Measurements from ENCODE around the gene NID1. TPM values are rescaled to one million over a fixed set of nuclear protein-coding genes. Genes with fewer than 3 reads are reported as not detected.

Gene NID1
- total and polyA plus RNA-seq, 2 of the 4 experiments (the other 2 are of a cell fraction) = 21.9 to 83.3 TPM

- intact Hi-C loops (cut with micrococcal nuclease) = no loop called here
- Histone ChIP-seq H4K5ac (ENCODE audit: low read depth, low read length) (no peak overlapping the region), H3K9ac (ENCODE audit: low read depth, low read length) (no peak overlapping the region), H3K27me3 (ENCODE audit: control insufficient read depth, insufficient read depth, low read length) (peaks cover 11% of the 10 kb centered on the region; the same call in 1 of the 2 replicates), H3K4me1 (ENCODE audit: control insufficient read depth, insufficient read depth, low read length) (peaks cover 1% of the 10 kb centered on the region; the same call in 1 of the 2 replicates), H3K36me3 (ENCODE audit: control insufficient read depth, insufficient read depth, low read length) (no peaks in the 10 kb centered on the region), H2BK20ac (ENCODE audit: low read depth, low read length) (no peak overlapping the region), H3K4me3 (ENCODE audit: insufficient read depth, low read depth, low read length) (no peak overlapping the region), H2BK5ac (ENCODE audit: low read depth, low read length, poor library complexity, severe bottlenecking) (no peak overlapping the region), H2BK15ac (ENCODE audit: low read depth, low read length) (no peak overlapping the region), H3K4me2 (ENCODE audit: low read depth, low read length) (no peak overlapping the region), H3K9me3 (ENCODE audit: control insufficient read depth, insufficient read depth, low read length) (no peaks in the 10 kb centered on the region), H2BK120ac (ENCODE audit: low read depth, low read length) (no peak overlapping the region), H3K14ac (replicated peaks; ENCODE audit: low read depth, low read length) (no peak overlapping the region), H3K9me1 (ENCODE audit: insufficient read depth, low read length) (no peaks in the 10 kb centered on the region), H2AK5ac (ENCODE audit: low read depth, low read length) (no peak overlapping the region), H4K8ac (ENCODE audit: low read depth in 2 of 2, low read length in 2 of 2) (no peak overlapping the region), H4K91ac (ENCODE audit: insufficient read depth, low read depth, low read length) (no peak overlapping the region), H3K4ac (ENCODE audit: low read depth, low read length) (no peak overlapping the region), H4K20me1 (ENCODE audit: insufficient read depth, low read length) (no peaks in the 10 kb centered on the region), H3K56ac (ENCODE audit: extremely low read depth, insufficient read depth, low read length) (no peak overlapping the region), H2AFZ (replicated peaks; ENCODE audit: low read length, poor library complexity) (no peak overlapping the region), H3K18ac (ENCODE audit: low read depth, low read length) (no peak overlapping the region), H2AK9ac (replicated peaks; ENCODE audit: low read depth, low read length, poor library complexity) (no peak overlapping the region), H3K79me1 (ENCODE audit: low read depth in 1 of 2, low read length in 2 of 2) (no peaks in the 10 kb centered on the region), H3K27ac (ENCODE audit: insufficient read depth, low read length) (no peak overlapping the region), H3K23ac (ENCODE audit: low read depth, low read length) (no peak overlapping the region)
- ChIA-PET CTCF (no interaction called here), POLR2A (ENCODE audit: unreplicated experiment) (no interaction called here)
- ATAC-seq (ENCODE audit: low read depth) = no peak
- DNase-seq = no peak
- in situ Hi-C loops (cut with MboI; ENCODE audit: low sequenced_read_pairs) = no loop called here
- no TSS peak for BruUV-seq (replicated peaks)
- WGBS, 2 experiments (ENCODE audit: extremely low coverage in 2 of 2, insufficient read length in 1 of 2) = no CpG with 5 or more reads among the region's 8 CpGs
- TF ChIP-seq FOS (IDR thresholded peaks at IDR 0.05; ENCODE audit: low read depth, low read length) = no peak
- TF ChIP-seq SMC3 (IDR thresholded peaks at IDR 0.05; ENCODE audit: low read depth, low read length) = no peak
- no peak for TF ChIP-seq RFX5 (IDR thresholded peaks at IDR 0.05; ENCODE audit: low read depth, low read length)
- no peak for TF ChIP-seq CHD1 (IDR thresholded peaks at IDR 0.05; ENCODE audit: low read depth, low read length)
- TF ChIP-seq MAFK (IDR thresholded peaks at IDR 0.05; ENCODE audit: low read depth, low read length) = no peak
- TF ChIP-seq ELK1 (IDR thresholded peaks at IDR 0.05; ENCODE audit: borderline replicate concordance, low read depth, low read length) = no peak
- TF ChIP-seq NFE2L2 (IDR thresholded peaks at IDR 0.05; ENCODE audit: low read depth, low read length) = no peak
- no peak for TF ChIP-seq CEBPB (IDR thresholded peaks at IDR 0.05; ENCODE audit: low read depth, low read length)
- TF ChIP-seq CTCF (conservative IDR thresholded peaks at IDR 0.05; ENCODE audit: low read depth, low read length) = no peak
- TF ChIP-seq POLR2A (IDR thresholded peaks at IDR 0.05; ENCODE audit: low read depth, low read length) = no peak
- no peak for TF ChIP-seq USF2 (IDR thresholded peaks at IDR 0.05; ENCODE audit: low read depth, low read length)
- TF ChIP-seq MAZ (IDR thresholded peaks at IDR 0.05; ENCODE audit: borderline replicate concordance, low read depth, low read length) = no peak
- TF ChIP-seq RAD21 (IDR thresholded peaks at IDR 0.05; ENCODE audit: low read length) = no peak
- TF ChIP-seq RCOR1 (IDR thresholded peaks at IDR 0.05; ENCODE audit: insufficient replicate concordance, low read length) = no peak
- TF ChIP-seq BHLHE40 (IDR thresholded peaks at IDR 0.05; ENCODE audit: low read depth, low read length) = no peak
- no peak for TF ChIP-seq MXI1 (IDR thresholded peaks at IDR 0.05; ENCODE audit: borderline replicate concordance, low read depth, low read length)
- dilution Hi-C loops (cut with HindIII; ENCODE audit: low sequenced_read_pairs, unreplicated experiment) = no loop called here
Observed at GRCh38 chr1:235930543-235930942, 134.3 kb downstream of the NID1 start.
